Measurements from ENCODE around the gene METTL1.

Gene METTL1

DNA sequence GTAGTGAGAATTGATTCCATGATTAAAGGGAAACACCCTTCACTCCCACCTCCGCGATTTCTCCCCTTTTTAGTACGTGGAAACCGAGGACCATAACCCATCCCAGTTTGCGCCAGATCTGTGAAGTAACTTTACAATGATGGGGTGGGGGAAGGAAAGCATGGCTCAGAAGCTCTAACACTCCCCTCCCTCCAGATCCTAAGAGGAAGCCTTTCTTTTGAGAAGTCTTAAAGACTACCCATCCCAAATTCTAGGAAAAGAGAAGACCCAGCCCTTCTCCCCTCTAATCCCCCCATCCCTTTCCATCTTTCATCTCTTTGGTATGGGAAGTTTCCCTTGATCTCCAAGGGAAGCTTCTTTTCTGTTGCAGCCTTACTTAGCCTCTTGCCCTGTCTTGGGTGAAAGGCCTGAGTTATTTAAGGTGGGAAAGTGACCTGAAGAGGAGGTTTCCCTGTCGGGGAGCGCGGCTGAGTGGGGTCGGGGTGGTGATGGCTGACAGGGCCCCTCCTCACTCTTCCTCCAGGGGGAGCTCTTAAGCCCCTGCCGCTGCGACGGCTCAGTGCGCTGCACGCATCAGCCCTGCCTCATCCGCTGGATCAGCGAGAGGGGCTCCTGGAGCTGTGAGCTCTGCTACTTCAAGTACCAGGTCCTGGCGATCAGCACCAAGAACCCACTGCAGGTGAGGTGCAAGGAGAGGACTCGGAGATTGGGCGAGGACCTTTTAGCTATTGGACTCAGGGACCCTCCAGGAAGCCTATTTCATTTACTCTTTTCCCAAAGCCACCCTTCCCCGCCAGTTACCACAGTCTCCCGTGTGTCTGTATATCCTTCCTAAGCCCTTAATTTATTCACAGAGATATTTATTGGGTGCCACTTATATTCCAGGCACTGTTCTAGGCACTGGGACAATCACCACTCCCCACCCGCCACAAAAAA lies 15.2 kb downstream of the METTL1 start:
- peaks cover 22% of the 10 kb centered on the region for H3K36me3 Mint-ChIP-seq (ENCODE audit: low read depth)
- H3K4me1 Mint-ChIP-seq (ENCODE audit: low read depth) = peaks cover 50% of the 10 kb centered on the region
- peak overlapping the region; percentile 75 for H3K27ac Mint-ChIP-seq
- H3K27me3 Mint-ChIP-seq (ENCODE audit: low read depth) = peaks cover 3% of the 10 kb centered on the region
- no peaks in the 10 kb centered on the region for H3K9me3 Mint-ChIP-seq
- peak overlapping the region; percentile 89 for H3K4me3 Mint-ChIP-seq

- no peaks in the 10 kb centered on the region for H3K9me3 Mint-ChIP-seq
- H3K27ac Mint-ChIP-seq = peak overlapping the region; percentile 75
- H3K27me3 Mint-ChIP-seq (ENCODE audit: low read depth) = peaks cover 3% of the 10 kb centered on the region
- H3K4me1 Mint-ChIP-seq (ENCODE audit: low read depth) = peaks cover 56% of the 10 kb centered on the region
- H3K4me3 Mint-ChIP-seq = peak overlapping the region; percentile 89
- H3K36me3 Mint-ChIP-seq (ENCODE audit: low read depth) = peaks cover 27% of the 10 kb centered on the region
These were observed 16.2 kb downstream of the METTL1 start for GRCh38 chr12:57755454-57756372.

DNA sequence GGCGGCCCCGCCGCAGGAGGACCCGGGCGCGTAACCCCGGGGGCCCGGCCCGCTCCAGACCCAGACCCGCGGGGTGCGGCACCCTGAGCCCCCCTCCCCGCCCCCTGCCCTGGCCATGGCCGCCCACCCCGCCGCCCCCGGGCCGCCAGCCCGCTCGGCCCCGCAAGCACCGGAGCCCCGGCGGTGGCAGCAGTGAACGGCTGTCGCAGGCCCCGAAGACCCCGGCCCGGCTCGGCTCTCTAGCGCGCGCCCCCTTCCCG lies 16.8 kb downstream of the METTL1 start:
- H3K9me3 Mint-ChIP-seq = no peaks in the 10 kb centered on the region
- H3K36me3 Mint-ChIP-seq (ENCODE audit: low read depth) = peaks cover 33% of the 10 kb centered on the region
- peaks cover 61% of the 10 kb centered on the region for H3K4me1 Mint-ChIP-seq (ENCODE audit: low read depth)
- H3K27ac Mint-ChIP-seq = no peak overlapping the region
- peaks cover 3% of the 10 kb centered on the region for H3K27me3 Mint-ChIP-seq (ENCODE audit: low read depth)
- H3K4me3 Mint-ChIP-seq = no peak overlapping the region

GRCh38 chr12:57754411-57755193 lies 17.3 kb downstream of the METTL1 start, which contains the start of gene MARCHF9:
Gene MARCHF9 (plus strand): TSS chr12:57755103. CDS start chr12:57755529, 426 bp downstream.
- peaks cover 3% of the 10 kb centered on the region for H3K27me3 Mint-ChIP-seq (ENCODE audit: low read depth)
- peak within 1 kb of the TSS; percentile 92 for H3K4me3 Mint-ChIP-seq
- no peaks in the 10 kb centered on the region for H3K9me3 Mint-ChIP-seq
- peak within 1 kb of the TSS; percentile 85 for H3K27ac Mint-ChIP-seq
- H3K4me1 Mint-ChIP-seq (ENCODE audit: low read depth) = peaks cover 61% of the 10 kb centered on the region
- H3K36me3 Mint-ChIP-seq (ENCODE audit: low read depth) = peaks cover 33% of the 10 kb centered on the region

DNA sequence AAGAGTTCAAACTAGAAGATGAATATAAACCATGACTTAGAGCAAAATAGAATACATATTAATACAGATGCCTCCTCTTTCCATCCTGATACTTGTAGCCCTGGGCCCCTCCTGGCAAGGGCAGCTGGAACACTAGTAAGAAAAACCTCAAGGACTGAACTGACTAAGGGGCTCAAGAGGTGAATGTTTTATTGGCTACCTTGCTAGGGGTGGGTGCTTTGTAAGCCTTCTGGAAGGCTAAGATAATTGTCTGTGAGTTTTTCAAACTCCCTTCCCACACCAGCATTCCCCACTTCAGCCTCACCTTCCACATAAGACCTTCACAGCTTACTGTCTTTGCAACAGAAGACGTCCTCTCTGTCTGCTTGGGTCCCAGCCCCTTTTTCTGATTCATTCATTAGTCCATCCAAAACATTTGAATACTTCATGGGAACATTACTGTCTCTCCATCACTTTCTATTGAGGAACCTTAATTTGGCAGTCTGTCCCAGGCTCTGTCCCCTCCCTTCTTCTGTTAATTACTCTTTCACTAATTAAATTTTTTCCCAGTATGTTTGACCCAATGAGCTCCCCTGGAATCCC lies 18.1 kb downstream of the METTL1 start:
- peaks cover 32% of the 10 kb centered on the region for H3K36me3 Mint-ChIP-seq (ENCODE audit: low read depth)
- peaks cover 57% of the 10 kb centered on the region for H3K4me1 Mint-ChIP-seq (ENCODE audit: low read depth)

DNA sequence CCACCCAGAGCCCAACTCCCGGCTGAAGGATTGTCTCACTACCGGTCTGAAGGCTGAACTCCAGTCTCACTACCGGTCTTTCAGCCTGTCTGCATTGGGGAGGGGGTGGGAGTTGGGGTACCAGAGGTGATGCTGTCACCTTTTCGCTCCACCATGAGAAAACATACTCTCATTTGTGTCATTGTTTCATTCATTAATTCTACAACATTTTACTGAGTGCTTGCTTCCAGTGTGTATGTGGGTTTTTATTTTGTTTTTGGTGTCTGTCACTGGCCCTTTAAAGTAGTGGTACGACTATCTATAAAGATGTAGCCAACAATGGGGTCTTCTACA lies 19.3 kb downstream of the METTL1 start:
- Mint-ChIP-seq H3K27me3 (ENCODE audit: low read depth) (peaks cover 3% of the 10 kb centered on the region), H3K9me3 (no peaks in the 10 kb centered on the region), H3K36me3 (ENCODE audit: low read depth) (peaks cover 31% of the 10 kb centered on the region), H3K27ac (peak overlapping the region; percentile 88), H3K4me1 (ENCODE audit: low read depth) (peaks cover 53% of the 10 kb centered on the region), H3K4me3 (peak overlapping the region; percentile 96)

More for the DNA sequence above, 18.1 kb downstream of the METTL1 start:
- peak overlapping the region; percentile 85 for H3K27ac Mint-ChIP-seq
- peak overlapping the region; percentile 92 for H3K4me3 Mint-ChIP-seq
- peaks cover 3% of the 10 kb centered on the region for H3K27me3 Mint-ChIP-seq (ENCODE audit: low read depth)
- H3K9me3 Mint-ChIP-seq = no peaks in the 10 kb centered on the region

DNA sequence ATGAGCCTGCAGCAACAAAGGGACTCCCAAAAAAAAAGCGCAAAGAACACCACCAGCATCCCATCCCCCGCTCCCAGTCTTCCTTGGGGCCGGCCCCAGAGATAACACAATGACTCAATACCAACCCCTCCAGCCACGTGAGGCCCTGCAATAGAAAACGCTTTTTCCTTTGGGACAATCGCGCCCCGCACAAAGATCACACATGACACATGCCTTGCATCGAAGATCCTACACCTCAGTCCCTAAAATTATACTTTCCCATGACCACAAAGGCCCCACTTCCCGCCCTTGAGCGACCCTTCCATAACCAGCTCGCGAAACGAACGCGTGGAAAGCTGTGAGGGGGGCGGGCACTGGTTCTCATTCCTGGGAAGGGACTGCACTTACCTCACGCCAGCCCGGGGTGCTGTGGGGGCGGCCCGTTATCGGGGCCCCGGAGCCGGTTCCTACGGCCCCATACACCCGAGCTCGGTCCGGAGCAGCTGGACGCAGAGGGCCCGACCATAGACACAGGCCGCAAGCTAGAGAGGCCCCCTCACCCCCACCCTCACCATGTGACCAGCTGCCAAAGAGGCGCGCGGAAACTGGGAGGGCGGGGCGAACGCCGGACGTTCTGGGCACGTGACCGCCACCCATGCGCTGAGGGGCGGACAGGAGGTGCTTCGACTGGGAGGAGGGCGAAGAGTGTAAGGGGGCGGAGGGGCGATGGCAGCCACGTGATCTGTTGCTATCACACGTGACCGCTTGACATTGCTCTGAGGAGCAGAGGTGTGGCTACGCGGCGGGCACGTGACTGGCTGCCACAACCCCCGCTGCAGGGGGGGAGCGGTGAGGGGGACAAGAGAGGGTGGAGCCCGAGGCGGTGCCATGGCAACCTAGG lies 19.9 kb downstream of the METTL1 start, which contains the start of gene CDK4:
TSS of gene CDK4 (minus strand) at position 523 of the 880 bp plus-strand sequence. CDS start 593 bp downstream, outside the sequence.
- peaks cover 57% of the 10 kb centered on the region for H3K4me1 Mint-ChIP-seq (ENCODE audit: low read depth)
- H3K27ac Mint-ChIP-seq = peak within 1 kb of the TSS; percentile 88
- peak within 1 kb of the TSS; percentile 96 for H3K4me3 Mint-ChIP-seq
- peaks cover 3% of the 10 kb centered on the region for H3K27me3 Mint-ChIP-seq (ENCODE audit: low read depth)
- no peaks in the 10 kb centered on the region for H3K9me3 Mint-ChIP-seq
- H3K36me3 Mint-ChIP-seq (ENCODE audit: low read depth) = peaks cover 35% of the 10 kb centered on the region

DNA sequence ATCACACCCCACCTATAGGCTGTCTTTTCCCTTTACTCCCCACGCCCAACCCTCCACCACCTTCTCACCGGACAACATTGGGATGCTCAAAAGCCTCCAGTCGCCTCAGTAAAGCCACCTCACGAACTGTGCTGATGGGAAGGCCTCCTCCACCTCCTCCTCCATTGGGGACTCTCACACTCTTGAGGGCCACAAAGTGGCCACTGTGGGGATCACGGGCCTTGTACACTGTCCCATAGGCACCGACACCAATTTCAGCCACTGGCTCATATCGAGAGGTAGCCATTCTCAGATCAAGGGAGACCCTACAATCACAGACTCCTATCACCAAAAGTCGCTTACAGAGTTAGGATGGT lies 20.5 kb downstream of the METTL1 start:
- Mint-ChIP-seq H3K9me3 (no peaks in the 10 kb centered on the region), H3K36me3 (ENCODE audit: low read depth) (peaks cover 35% of the 10 kb centered on the region), H3K27me3 (ENCODE audit: low read depth) (peaks cover 3% of the 10 kb centered on the region), H3K27ac (peak overlapping the region; percentile 88), H3K4me3 (peak overlapping the region; percentile 96), H3K4me1 (ENCODE audit: low read depth) (peaks cover 52% of the 10 kb centered on the region)

- Mint-ChIP-seq H3K27me3 (ENCODE audit: low read depth) (no peaks in the 10 kb centered on the region), H3K9me3 (no peaks in the 10 kb centered on the region), H3K36me3 (ENCODE audit: low read depth) (peaks cover 39% of the 10 kb centered on the region), H3K27ac (peak overlapping the region; percentile 88), H3K4me1 (ENCODE audit: low read depth) (peaks cover 54% of the 10 kb centered on the region), H3K4me3 (peak overlapping the region; percentile 96)
These were observed 21.1 kb downstream of the METTL1 start for GRCh38 chr12:57750561-57751431.

DNA sequence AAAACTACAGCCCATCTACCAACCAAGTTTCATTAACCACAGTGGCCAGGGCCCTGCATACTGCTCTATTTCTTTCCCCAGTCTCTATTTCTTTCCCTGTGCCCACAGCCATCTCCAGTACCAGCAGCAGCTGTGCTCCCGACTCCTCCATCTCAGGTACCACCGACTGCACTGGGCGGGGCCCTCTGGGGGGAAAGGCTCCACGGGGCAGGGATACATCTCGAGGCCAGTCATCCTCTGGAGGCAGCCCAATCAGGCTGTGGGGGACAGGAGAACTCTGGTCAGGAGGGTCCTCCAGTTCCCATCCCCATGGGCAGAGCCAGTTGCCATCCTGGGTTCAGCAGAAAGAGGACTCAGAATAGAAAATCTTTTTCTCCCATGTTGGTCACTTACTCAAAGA lies 22.8 kb downstream of the METTL1 start:
- H3K27me3 Mint-ChIP-seq (ENCODE audit: low read depth) = no peaks in the 10 kb centered on the region
- no peak overlapping the region for H3K27ac Mint-ChIP-seq
- H3K36me3 Mint-ChIP-seq (ENCODE audit: low read depth) = peaks cover 42% of the 10 kb centered on the region
- no peaks in the 10 kb centered on the region for H3K9me3 Mint-ChIP-seq
- H3K4me1 Mint-ChIP-seq (ENCODE audit: low read depth) = peaks cover 60% of the 10 kb centered on the region
- no peak overlapping the region for H3K4me3 Mint-ChIP-seq

- Mint-ChIP-seq H3K9me3 (no peaks in the 10 kb centered on the region), H3K4me3 (peak overlapping the region; percentile 88), H3K36me3 (ENCODE audit: low read depth) (peaks cover 36% of the 10 kb centered on the region), H3K4me1 (ENCODE audit: low read depth) (peaks cover 42% of the 10 kb centered on the region), H3K27ac (peak overlapping the region; percentile 97), H3K27me3 (ENCODE audit: low read depth) (no peaks in the 10 kb centered on the region)
These were observed 25.9 kb downstream of the METTL1 start for GRCh38 chr12:57746025-57746424.

DNA sequence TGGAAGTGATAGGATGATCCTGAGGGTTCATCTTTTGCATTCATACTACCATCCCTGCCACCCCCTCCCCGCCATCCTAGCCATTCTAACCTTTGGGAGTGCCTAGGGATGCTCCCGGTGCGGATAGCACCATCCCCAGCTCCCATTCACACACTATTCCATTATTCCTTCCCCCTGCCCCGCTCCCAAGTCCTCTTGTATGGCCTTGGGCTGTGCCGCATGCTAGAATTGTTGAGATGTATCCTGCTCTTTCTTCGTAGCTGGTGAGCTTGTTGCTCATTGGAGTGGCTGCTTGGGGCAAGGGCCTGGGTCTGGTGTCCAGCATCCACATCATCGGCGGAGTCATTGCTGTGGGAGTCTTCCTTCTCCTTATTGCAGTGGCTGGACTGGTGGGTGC lies 26.4 kb downstream of the METTL1 start:
- Mint-ChIP-seq H3K36me3 (ENCODE audit: low read depth) (peaks cover 36% of the 10 kb centered on the region), H3K27me3 (ENCODE audit: low read depth) (no peaks in the 10 kb centered on the region), H3K4me1 (ENCODE audit: low read depth) (peaks cover 45% of the 10 kb centered on the region), H3K9me3 (no peaks in the 10 kb centered on the region), H3K4me3 (peak overlapping the region; percentile 88), H3K27ac (peak overlapping the region; percentile 97)
